ENCODE results near the gene PRKG1. TPM values are rescaled to one million over a fixed set of nuclear protein-coding genes. Genes with fewer than 3 reads are reported as not detected.

The PRKG1 gene
- total RNA-seq, 1 experiment from 2014 or later: 10.4 TPM

- Histone ChIP-seq H3K79me2 (ENCODE audit: insufficient read depth, low read length) (no peaks in the 10 kb centered on the region), H3K27ac (ENCODE audit: insufficient read length, low read depth, low read length) (no peak overlapping the region), H3T11ph (ENCODE audit: low read length) (no peak overlapping the region), H3K23ac (ENCODE audit: insufficient read length, low read depth, low read length) (no peak overlapping the region), H2BK12ac (ENCODE audit: insufficient read length, low read depth, low read length) (no peak overlapping the region), H2BK15ac (ENCODE audit: low read depth, low read length) (no peak overlapping the region), H3K4ac (ENCODE audit: low read depth, low read length) (no peak overlapping the region), H3K18ac (ENCODE audit: insufficient read length, low read depth, low read length) (no peak overlapping the region), H3K56ac (ENCODE audit: insufficient read length, low read depth, low read length) (no peak overlapping the region), H4K91ac (ENCODE audit: insufficient read length, low read depth, low read length) (no peak overlapping the region), H4K8ac (replicated peaks; ENCODE audit: insufficient read length, low read depth, low read length) (no peak overlapping the region), H3K14ac (ENCODE audit: insufficient read depth, low read length) (no peak overlapping the region), H4K5ac (ENCODE audit: insufficient read length, low read depth, low read length) (no peak overlapping the region), H2BK20ac (ENCODE audit: low read depth, low read length, poor library complexity, severe bottlenecking) (no peak overlapping the region), H3K79me1 (ENCODE audit: insufficient read depth, low read depth, low read length, poor library complexity, severe bottlenecking) (no peaks in the 10 kb centered on the region), H4K20me1 (ENCODE audit: control insufficient read depth, insufficient read depth, insufficient read length) (no peaks in the 10 kb centered on the region), H2BK5ac (ENCODE audit: insufficient read length, low read length) (no peak overlapping the region), H3K27me3 (ENCODE audit: insufficient read depth, low read length) (no peaks in the 10 kb centered on the region), H3K23me2 (ENCODE audit: insufficient read length, low read depth, low read length, poor library complexity, severe bottlenecking) (no peaks in the 10 kb centered on the region), H3K4me2 (ENCODE audit: insufficient read depth, insufficient read length, low read length) (no peak overlapping the region), H2AFZ (ENCODE audit: low read length) (no peak overlapping the region), H3K9me3 (ENCODE audit: control insufficient read depth, low read depth, low read length) (no peaks in the 10 kb centered on the region), H2AK5ac (ENCODE audit: insufficient read length, low read length) (no peak overlapping the region), H2BK120ac (ENCODE audit: low read depth, low read length, poor library complexity, severe bottlenecking) (no peak overlapping the region), H3K4me1 (ENCODE audit: insufficient read depth, low read length) (no peaks in the 10 kb centered on the region; the same call in 1 of the 2 replicates), H3K9ac (ENCODE audit: extremely low read depth, insufficient read length, low read length) (no peak overlapping the region)
- H3K9me3 Mint-ChIP-seq: no peaks in the 10 kb centered on the region
- no peaks in the 10 kb centered on the region for H3K27me3 Mint-ChIP-seq (ENCODE audit: low read depth)
- H3K4me3 Mint-ChIP-seq: no peak overlapping the region
- DNase-seq: no peak
- TF ChIP-seq CTCF (conservative IDR thresholded peaks at IDR 0.05): no peak
- H3K27ac Mint-ChIP-seq: peak overlapping the region in 1 of 3 experiments; percentile 22; a peak in 1 of 7 replicates
- no CpG with 5 or more reads among the region's 1 CpG for WGBS (ENCODE audit: extremely low coverage, insufficient read length, low lambda C conversion rate)
- H3K36me3 Mint-ChIP-seq (ENCODE audit: insufficient read depth in 1 of 3, low read depth in 3 of 3): no peaks in the 10 kb centered on the region
- H3K4me1 Mint-ChIP-seq: no peaks in the 10 kb centered on the region; a peak in 1 of 4 replicates
These were observed 70.0 kb downstream of the PRKG1 start for GRCh38 chr10:51144161-51144781.

All from H9 (cell line).